OCI-LY3 (cell line): ENCODE measurements around the gene RBPJ.
A peak's percentile ranks its signal among the peaks of the same experiment; 100 is the strongest.

Experiments used
- H2AFZ ChIP-seq: fragments of 200-600, 300-600 bp; shearing (Covaris generic); 2 replicates; pipeline ENCODE4 v1.6.0; 2014; ENCODE audit warnings: antibody characterized with exemption, low read depth, low read length
- H3K27ac ChIP-seq: fragments of 200-600, 300-600 bp; sonication (generic); 2 replicates; pipeline ENCODE4 v1.5.1; 2014; ENCODE audit warnings: mild to moderate bottlenecking, low read length, moderate library complexity, mixed read lengths
- H3K27me3 ChIP-seq: fragments of 200-600, 300-600 bp; sonication (generic); 2 replicates; pipeline ENCODE4 v1.6.1; 2014; ENCODE audit warnings: low read depth, low read length, mixed read lengths
- H3K36me3 ChIP-seq: fragments of 200-600, 300-600 bp; sonication (generic); replicated peaks from 2 replicates; pipeline ENCODE3; 2014; ENCODE audit warnings: low read depth, low read length, mixed read lengths
- H3K4me1 ChIP-seq: fragments of 300-600, 200-600 bp; sonication (generic); 2 replicates; pipeline ENCODE4 v1.6.1; 2014; ENCODE audit warnings: low read length, mixed read lengths
- H3K4me2 ChIP-seq: fragments of 200-600, 300-600 bp; sonication (generic); 2 replicates; pipeline ENCODE4 v1.6.1; 2014; ENCODE audit warnings: low read length, mixed read lengths
- H3K4me3 ChIP-seq: fragments of 300-600, 200-600 bp; sonication (generic); 2 replicates; pipeline ENCODE4 v1.5.1; 2014; ENCODE audit warnings: antibody characterized with exemption, mild to moderate bottlenecking, low read length, moderate library complexity
- H3K79me2 ChIP-seq: fragments of 300-600, 200-600 bp; shearing (Covaris generic); 2 replicates; pipeline ENCODE4 v1.6.1; 2014; ENCODE audit warnings: mild to moderate bottlenecking, low read length, mixed read lengths
- H3K9ac ChIP-seq: fragments of 300-600, 200-600 bp; shearing (Covaris generic); 2 replicates; pipeline ENCODE4 v1.6.0; 2014; ENCODE audit warnings: mild to moderate bottlenecking, low read length, moderate library complexity
- H3K9me3 ChIP-seq: fragments of 200-600, 300-600 bp; shearing (Covaris generic); 2 replicates; pipeline ENCODE4 v1.6.1; 2014; ENCODE audit warnings: low read length, mixed read lengths; ENCODE audit not compliant: insufficient read depth
- H4K20me1 ChIP-seq: fragments of 200-600, 300-600 bp; sonication (generic); 2 replicates; pipeline ENCODE4 v1.6.1; 2016; ENCODE audit warnings: low read length, mixed read lengths; ENCODE audit not compliant: insufficient read depth
- CTCF ChIP-seq: fragments of 200-600, 300-600 bp; sonication (generic); IDR thresholded peaks from 2 replicates; pipeline ENCODE4 v1.5.1; 2014; ENCODE audit warnings: antibody characterized with exemption, low read length, low read depth
- EZH2phosphoT487 ChIP-seq: fragments of 200-600 bp; shearing (Covaris generic); IDR thresholded peaks from 2 replicates; pipeline ENCODE4 v1.6.1; 2018; ENCODE audit warnings: antibody characterized with exemption, mixed run types, low read depth

RBPJ gene

GRCh38 chr4:26317766-26318165, 3.0 kb upstream of the RBPJ start:
- Histone ChIP-seq H3K4me3 (no peak overlapping the region), H3K4me1 (peaks cover 20% of the 10 kb centered on the region), H3K79me2 (peaks cover 35% of the 10 kb centered on the region), H3K4me2 (peak overlapping the region; percentile 96; the same call in 1 of the 2 replicates), H3K27me3 (no peaks in the 10 kb centered on the region), H3K27ac (no peak overlapping the region; the same call in 1 of the 2 replicates), H3K9ac (no peak overlapping the region), H4K20me1 (peaks cover 2% of the 10 kb centered on the region), H2AFZ (no peak overlapping the region), H3K36me3 (peaks cover 10% of the 10 kb centered on the region), H3K9me3 (0 out of 2 replicates have a peak, but pooled peaks cover 4% of the 10 kb centered on the region)
- TF ChIP-seq CTCF (no peak), EZH2phosphoT487 (no peak)

DNA sequence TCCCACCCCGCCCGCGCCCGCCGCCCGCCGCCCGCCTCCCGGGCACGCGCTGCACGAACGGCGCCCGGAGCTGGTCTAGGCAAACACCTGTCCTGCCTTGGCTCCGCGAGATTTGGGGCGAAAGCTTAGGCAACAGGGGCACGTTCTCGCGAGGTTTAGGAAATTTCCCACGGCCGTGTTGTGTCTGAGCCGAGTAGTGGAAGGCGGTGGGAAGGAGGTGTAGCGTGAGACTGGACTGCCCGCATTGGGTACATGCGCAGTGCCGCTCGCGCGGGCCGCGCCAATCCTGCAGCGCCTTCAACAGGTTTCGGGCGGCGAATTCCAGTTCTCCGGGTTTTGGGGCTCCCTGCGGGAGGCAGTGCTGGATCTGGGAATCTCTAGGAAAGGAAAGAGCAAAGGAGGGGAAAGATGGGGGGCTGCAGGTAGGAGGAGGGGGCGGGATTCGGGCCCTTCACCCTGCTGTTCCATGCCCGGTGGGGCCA, 1.3 kb upstream of the RBPJ start:
- peak overlapping the region; percentile 85 for H3K9ac ChIP-seq
- H2AFZ ChIP-seq, result 0 out of 2 replicates have a peak overlapping the region, but pooled peaks have one; percentile 79
- H3K4me2 ChIP-seq, result peak overlapping the region; percentile 96
- TF ChIP-seq CTCF (peak; percentile 71), EZH2phosphoT487 (no peak)
- H3K27me3 ChIP-seq, result no peaks in the 10 kb centered on the region
- H3K4me3 ChIP-seq, result peak overlapping the region; percentile 90
- H3K27ac ChIP-seq, result peak overlapping the region; percentile 95
- peaks cover 33% of the 10 kb centered on the region for H3K4me1 ChIP-seq
- peaks cover 52% of the 10 kb centered on the region for H3K79me2 ChIP-seq
- H4K20me1 ChIP-seq, result peaks cover 18% of the 10 kb centered on the region
- H3K36me3 ChIP-seq, result peaks cover 10% of the 10 kb centered on the region
- H3K9me3 ChIP-seq, result 0 out of 2 replicates have a peak, but pooled peaks cover 4% of the 10 kb centered on the region

DNA sequence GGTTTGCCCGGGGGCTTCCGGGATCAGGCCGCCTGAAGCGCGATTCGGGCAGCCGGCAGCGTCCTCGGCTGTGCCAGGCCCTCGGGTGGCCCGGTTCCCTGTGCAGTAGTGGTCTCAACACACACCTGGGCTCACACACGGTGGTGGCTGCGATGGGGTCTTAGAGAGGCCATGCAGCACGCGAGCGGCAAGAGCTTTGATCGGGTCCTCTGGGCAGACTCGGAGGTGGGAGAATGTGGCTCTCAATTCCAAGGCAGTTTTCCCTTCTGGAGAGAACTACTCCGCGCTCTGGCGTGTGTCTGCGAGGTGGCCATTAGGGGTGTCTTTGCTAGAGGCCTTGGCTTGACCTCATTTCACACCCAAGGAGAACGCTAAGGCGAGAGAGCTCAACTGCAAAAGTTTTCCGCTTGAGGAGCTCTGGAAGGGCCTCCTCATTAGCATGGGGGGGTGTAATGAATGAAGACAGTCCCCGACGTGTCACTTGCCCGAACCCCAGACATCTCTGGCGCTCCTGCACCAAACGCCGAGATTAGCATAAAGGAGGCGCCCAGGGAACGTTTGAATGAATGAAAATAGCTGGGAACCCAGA, 771 bp upstream of the RBPJ start:
- Histone ChIP-seq H3K4me1 (peaks cover 38% of the 10 kb centered on the region), H3K79me2 (peaks cover 58% of the 10 kb centered on the region), H3K36me3 (peaks cover 10% of the 10 kb centered on the region), H3K27me3 (no peaks in the 10 kb centered on the region), H3K9ac (peak overlapping the region; percentile 85), H2AFZ (peak overlapping the region; percentile 79), H4K20me1 (peaks cover 23% of the 10 kb centered on the region), H3K4me2 (peak overlapping the region; percentile 96), H3K9me3 (0 out of 2 replicates have a peak, but pooled peaks cover 4% of the 10 kb centered on the region), H3K4me3 (peak overlapping the region; percentile 90), H3K27ac (peak overlapping the region; percentile 95)
- no peak for TF ChIP-seq CTCF
- TF ChIP-seq EZH2phosphoT487, result no peak

GRCh38 chr4:26321373-26322221, 783 bp downstream of the RBPJ start:
- Histone ChIP-seq H3K9me3 (0 out of 2 replicates have a peak, but pooled peaks cover 4% of the 10 kb centered on the region), H2AFZ (no peak overlapping the region), H3K36me3 (peaks cover 10% of the 10 kb centered on the region), H4K20me1 (peaks cover 37% of the 10 kb centered on the region), H3K4me2 (peak overlapping the region; percentile 77), H3K4me1 (peaks cover 39% of the 10 kb centered on the region), H3K27me3 (no peaks in the 10 kb centered on the region), H3K9ac (peak overlapping the region; percentile 97), H3K27ac (peak overlapping the region; percentile 66), H3K4me3 (peak overlapping the region; percentile 98), H3K79me2 (peaks cover 73% of the 10 kb centered on the region)
- TF ChIP-seq CTCF (no peak; the same call in 1 of the 2 replicates), EZH2phosphoT487 (no peak)
